ENCODE measurements around the gene ERF. TPM values are rescaled to one million over a fixed set of nuclear protein-coding genes. Genes with fewer than 3 reads are reported as not detected.

ERF gene
- total RNA-seq, 2 experiments from 2014 or later = 26.7 to 33.5 TPM

GRCh38 chr19:42241279-42241678, 13.6 kb downstream of the ERF start:
- Histone ChIP-seq H3K4me2 (ENCODE audit: low read length) (peak overlapping the region; percentile 96), H3K36me3 (ENCODE audit: insufficient read depth, low read length) (peaks cover 36% of the 10 kb centered on the region), H3K9me3 (ENCODE audit: low read length) (no peaks in the 10 kb centered on the region), H3K9me2 (ENCODE audit: insufficient read depth, low read length) (no peaks in the 10 kb centered on the region), H3K4me1 (ENCODE audit: insufficient read depth, low read length, poor library complexity, severe bottlenecking) (peaks cover 27% of the 10 kb centered on the region), H2AFZ (ENCODE audit: low read length) (no peak overlapping the region), H3K4me3 (ENCODE audit: low read depth, low read length, poor library complexity, severe bottlenecking) (peak overlapping the region; percentile 92), H3K79me2 (ENCODE audit: insufficient read depth, low read depth, low read length) (peaks cover 22% of the 10 kb centered on the region), H3K27ac (ENCODE audit: low read depth, low read length, poor library complexity, severe bottlenecking) (no peak overlapping the region), H4K20me1 (ENCODE audit: insufficient read depth, low read length) (no peaks in the 10 kb centered on the region)
- DNase-seq (ENCODE audit: low spot score) = no peak
- TF ChIP-seq CTCF (conservative IDR thresholded peaks at IDR 0.05; ENCODE audit: low read length) (no peak), EZH2phosphoT487 (IDR thresholded peaks at IDR 0.05; ENCODE audit: borderline replicate concordance, low read depth, low read length) (no peak)
- ChIA-PET POLR2A (no interaction called here), CTCF (ENCODE audit: unreplicated experiment) (no interaction called here)
- intact Hi-C loops (cut with micrococcal nuclease; ENCODE audit: unreplicated experiment) = no loop called here
- BruUV-seq (replicated peaks) = TSS peak; percentile 39

GRCh38 chr19:42239544-42240220, 15.2 kb downstream of the ERF start:
- H3K9me2 ChIP-seq (ENCODE audit: insufficient read depth, low read length) = no peaks in the 10 kb centered on the region
- intact Hi-C loops (cut with micrococcal nuclease; ENCODE audit: unreplicated experiment) = no loop called here
- BruUV-seq (replicated peaks) = no TSS peak
- peaks cover 46% of the 10 kb centered on the region for H3K36me3 ChIP-seq (ENCODE audit: insufficient read depth, low read length)
- TF ChIP-seq CTCF (conservative IDR thresholded peaks at IDR 0.05; ENCODE audit: low read length) (no peak), EZH2phosphoT487 (IDR thresholded peaks at IDR 0.05; ENCODE audit: borderline replicate concordance, low read depth, low read length) (no peak)
- H3K4me2 ChIP-seq (ENCODE audit: low read length) = 0 out of 2 replicates have a peak overlapping the region, but pooled peaks have one; percentile 96
- DNase-seq (ENCODE audit: low spot score) = no peak
- H3K79me2 ChIP-seq (ENCODE audit: insufficient read depth, low read depth, low read length) = peaks cover 22% of the 10 kb centered on the region
- no peaks in the 10 kb centered on the region for H3K9me3 ChIP-seq (ENCODE audit: low read length)
- ChIA-PET POLR2A (no interaction called here), CTCF (ENCODE audit: unreplicated experiment) (no interaction called here)
- H3K4me1 ChIP-seq (ENCODE audit: insufficient read depth, low read length, poor library complexity, severe bottlenecking) = peaks cover 15% of the 10 kb centered on the region
- no peak overlapping the region for H2AFZ ChIP-seq (ENCODE audit: low read length)
- no peak overlapping the region for H3K27ac ChIP-seq (ENCODE audit: low read depth, low read length, poor library complexity, severe bottlenecking)
- no peaks in the 10 kb centered on the region for H4K20me1 ChIP-seq (ENCODE audit: insufficient read depth, low read length)
- H3K4me3 ChIP-seq (ENCODE audit: low read depth, low read length, poor library complexity, severe bottlenecking) = no peak overlapping the region

GRCh38 chr19:42235181-42235580, 19.7 kb downstream of the ERF start:
- BruUV-seq (replicated peaks) = no TSS peak
- no peak overlapping the region for H2AFZ ChIP-seq (ENCODE audit: low read length)
- H3K4me1 ChIP-seq (ENCODE audit: insufficient read depth, low read length, poor library complexity, severe bottlenecking) = no peaks in the 10 kb centered on the region
- H3K79me2 ChIP-seq (ENCODE audit: insufficient read depth, low read depth, low read length) = peaks cover 3% of the 10 kb centered on the region; the same call in 1 of the 2 replicates
- POLR2A ChIA-PET = interaction anchor here (1.5 kb wide), 1 partner anchor 15 kb away, joined by 4 read pairs; the partner anchor contains the start of gene ZNF526
- TF ChIP-seq CTCF (conservative IDR thresholded peaks at IDR 0.05; ENCODE audit: low read length) (no peak), EZH2phosphoT487 (IDR thresholded peaks at IDR 0.05; ENCODE audit: borderline replicate concordance, low read depth, low read length) (no peak)
- H3K27ac ChIP-seq (ENCODE audit: low read depth, low read length, poor library complexity, severe bottlenecking) = no peak overlapping the region
- no peaks in the 10 kb centered on the region for H3K9me3 ChIP-seq (ENCODE audit: low read length)
- H3K4me2 ChIP-seq (ENCODE audit: low read length) = no peak overlapping the region
- H4K20me1 ChIP-seq (ENCODE audit: insufficient read depth, low read length) = no peaks in the 10 kb centered on the region
- DNase-seq (ENCODE audit: low spot score) = no peak
- intact Hi-C loops (cut with micrococcal nuclease; ENCODE audit: unreplicated experiment) = no loop called here
- peaks cover 85% of the 10 kb centered on the region for H3K36me3 ChIP-seq (ENCODE audit: insufficient read depth, low read length)
- H3K9me2 ChIP-seq (ENCODE audit: insufficient read depth, low read length) = no peaks in the 10 kb centered on the region
- CTCF ChIA-PET (ENCODE audit: unreplicated experiment) = no interaction called here
- no peak overlapping the region for H3K4me3 ChIP-seq (ENCODE audit: low read depth, low read length, poor library complexity, severe bottlenecking)
